ENCODE data around the gene DCC.
A peak's percentile ranks its signal among the peaks of the same experiment; 100 is the strongest.

DCC gene

GRCh38 chr18:52829876-52830405 is 489.9 kb downstream of the DCC start:
- no peak for DNase-seq

- no peak for DNase-seq
Observed at GRCh38 chr18:52844323-52844722, 504.3 kb downstream of the DCC start.

GRCh38 chr18:52845036-52845435 is 505.0 kb downstream of the DCC start:
- DNase-seq: no peak

- DNase-seq: no peak
Observed at GRCh38 chr18:52850031-52850560, 510.1 kb downstream of the DCC start.

- no peak for DNase-seq
Observed at GRCh38 chr18:52861558-52861957, 521.6 kb downstream of the DCC start.

- DNase-seq: no peak
Observed at GRCh38 chr18:52869349-52869923, 529.4 kb downstream of the DCC start.

GRCh38 chr18:52869942-52870907 is 530.2 kb downstream of the DCC start:
- DNase-seq: no peak

- DNase-seq: no peak
Observed at GRCh38 chr18:52874774-52875173, 534.8 kb downstream of the DCC start.

- DNase-seq: no peak
Observed at GRCh38 chr18:52875725-52876124, 535.7 kb downstream of the DCC start.

GRCh38 chr18:52888014-52888413 is 548.0 kb downstream of the DCC start:
- no peak for DNase-seq

- DNase-seq: no peak
Observed at GRCh38 chr18:52894801-52895200, 554.8 kb downstream of the DCC start.

- DNase-seq: no peak
Observed at GRCh38 chr18:52897611-52898484, 557.9 kb downstream of the DCC start.

- no peak for DNase-seq
Observed at GRCh38 chr18:52898485-52899058, 558.6 kb downstream of the DCC start.

GRCh38 chr18:52902188-52902587 is 562.2 kb downstream of the DCC start:
- no peak for DNase-seq

GRCh38 chr18:52903857-52904256 is 563.9 kb downstream of the DCC start:
- DNase-seq: peak; percentile 7 to 43 (median 18)

GRCh38 chr18:52907543-52908308 is 567.7 kb downstream of the DCC start:
- DNase-seq: no peak

- no peak for DNase-seq
Observed at GRCh38 chr18:52914148-52914547, 574.2 kb downstream of the DCC start.

- DNase-seq: no peak
Observed at GRCh38 chr18:52920665-52921064, 580.7 kb downstream of the DCC start.

- no peak for DNase-seq
Observed at GRCh38 chr18:52933356-52933755, 593.4 kb downstream of the DCC start.

GRCh38 chr18:52936931-52937330 is 596.9 kb downstream of the DCC start:
- DNase-seq: no peak

GRCh38 chr18:52937840-52938239 is 597.8 kb downstream of the DCC start:
- no peak for DNase-seq
